MM.1S (cell line): Measurements from ENCODE around the gene HTRA3.

Experiments used
- CTCF ChIP-seq: fragments of 300-600 bp; sonication (generic); IDR thresholded peaks from 2 replicates; pipeline ENCODE4 v1.5.1; 2016; ENCODE audit warnings: antibody characterized with exemption, low read length, mixed read lengths
- EZH2phosphoT487 ChIP-seq: fragments of 300-600 bp; sonication (generic); IDR thresholded peaks from 2 replicates; pipeline ENCODE4 v1.6.1; 2018; ENCODE audit warnings: antibody characterized with exemption, low read length

GRCh38 chr4:8319061-8319460 is 49.5 kb downstream of the HTRA3 start:
- TF ChIP-seq CTCF: no peak
- no peak for TF ChIP-seq EZH2phosphoT487
